H1 (cell line): ENCODE measurements around the gene EPHA10. TPM values are rescaled to one million over a fixed set of nuclear protein-coding genes. Genes with fewer than 3 reads are reported as not detected.

Experiments
- CTCF ChIA-PET: fragments of 300-600 bp; sonication (Branson Sonifier 250); formaldehyde crosslinking; loops from one replicate; lab custom pipeline; 2021; ENCODE audit not compliant: partially characterized antibody; lab: Charles Lee
- POLR2A ChIA-PET: fragments of 300-600 bp; sonication (Branson Sonifier 250); formaldehyde crosslinking; loops from one replicate; lab custom pipeline; 2021; ENCODE audit warnings: inconsistent platforms; ENCODE audit not compliant: partially characterized antibody; lab: Charles Lee
- DNase-seq, 2 experiments: peaks; one replicate each; pipeline versions ENCODE4 v3.0.0 to v3.0.0-alpha.2; 2010 to 2022; ENCODE audit warnings: low spot score in 2 of 2, low read depth in 1 of 2, mixed read lengths in 1 of 2
- FAIRE-seq: peaks from 2 replicates; lab custom pipeline; 2011; peaks lifted over from hg19 to GRCh38; lab: Jason Lieb, UNC
- H2AFZ ChIP-seq: 2 replicates; pipeline ENCODE4 v1.8.1; 2012; ENCODE audit warnings: low read length, inconsistent platforms
- H2AK5ac ChIP-seq: 2 replicates; pipeline ENCODE4 v1.6.1; 2013; ENCODE audit warnings: low read depth, low read length
- H2BK120ac ChIP-seq: replicated peaks from 2 replicates; pipeline ENCODE3; 2013; ENCODE audit warnings: low read depth, low read length, inconsistent platforms
- H2BK12ac ChIP-seq: 2 replicates; pipeline ENCODE4 v1.6.1; 2013; ENCODE audit warnings: low read depth, low read length
- H2BK15ac ChIP-seq: 2 replicates; pipeline ENCODE4 v1.6.1; 2013; ENCODE audit warnings: low read length
- H2BK20ac ChIP-seq: 2 replicates; pipeline ENCODE4 v1.6.1; 2013; ENCODE audit warnings: low read length
- H2BK5ac ChIP-seq: 2 replicates; pipeline ENCODE4 v1.6.1; 2013; ENCODE audit warnings: low read depth, low read length
- H3K14ac ChIP-seq: 2 replicates; pipeline ENCODE4 v1.6.1; 2013; ENCODE audit warnings: inconsistent platforms; ENCODE audit not compliant: insufficient read length
- H3K18ac ChIP-seq: 2 replicates; pipeline ENCODE4 v1.6.1; 2013; ENCODE audit warnings: low read length; ENCODE audit errors: extremely low read depth
- H3K23ac ChIP-seq: 2 replicates; pipeline ENCODE4 v1.6.1; 2013; ENCODE audit warnings: inconsistent platforms; ENCODE audit not compliant: insufficient read length
- H3K23me2 ChIP-seq: 2 replicates; pipeline ENCODE4 v1.6.1; 2013; ENCODE audit warnings: low read depth, low read length
- H3K27ac ChIP-seq: 2 replicates; pipeline ENCODE4 v1.6.1; 2011; ENCODE audit warnings: low read depth, low read length, inconsistent platforms
- H3K27me3 ChIP-seq, 4 experiments: replicated peaks in 1 of 4; 1 replicate in 1 of 4; 2 replicates in 3 of 4; pipeline versions ENCODE4 v1.6.1 to v1.8.1; 2011 to 2013; ENCODE audit warnings: low read length in 3 of 4, mild to moderate bottlenecking in 3 of 4, inconsistent platforms in 2 of 4, mixed read lengths in 2 of 4, moderate library complexity in 1 of 4; ENCODE audit not compliant: control insufficient read depth in 3 of 4, insufficient read depth in 3 of 4; ENCODE audit errors: extremely low read depth in 1 of 4
- H3K36me3 ChIP-seq, 4 experiments: 2 replicates each; pipeline versions ENCODE4 v1.6.1 to v1.8.1; 2011 to 2013; ENCODE audit warnings: mild to moderate bottlenecking in 4 of 4, low read length in 3 of 4, moderate library complexity in 2 of 4, control low read depth in 1 of 4, inconsistent platforms in 1 of 4; ENCODE audit not compliant: insufficient read depth in 4 of 4, control insufficient read depth in 2 of 4
- H3K4ac ChIP-seq: replicated peaks from 2 replicates; pipeline ENCODE3; 2013; ENCODE audit warnings: low read length, low read depth, mixed read lengths, inconsistent platforms; ENCODE audit not compliant: insufficient read length
- H3K4me1 ChIP-seq, 4 experiments: replicated peaks in 1 of 4; 1 replicate in 1 of 4; 2 replicates in 3 of 4; pipeline versions ENCODE4 v1.6.1 to v1.8.1; 2011 to 2013; ENCODE audit warnings: low read length in 3 of 4, inconsistent platforms in 2 of 4, mixed read lengths in 1 of 4; ENCODE audit not compliant: insufficient read depth in 4 of 4, control insufficient read depth in 3 of 4
- H3K4me2 ChIP-seq, 2 experiments: 2 replicates each; pipeline versions ENCODE4 v1.6.1 to v1.8.1; 2011 to 2013; ENCODE audit warnings: low read depth in 2 of 2, low read length in 2 of 2, control low read depth in 1 of 2, inconsistent platforms in 1 of 2, mild to moderate bottlenecking in 1 of 2; ENCODE audit not compliant: insufficient read depth in 1 of 2
- H3K4me3 ChIP-seq, 4 experiments: fragments of 200-600, 300-600 bp in 1 of 4; sonication (generic), shearing (Covaris generic), sonication (Bioruptor Twin) in 1 of 4; 2 replicates each; pipeline versions ENCODE4 v1.5.1 to v1.8.1; 2011 to 2016; ENCODE audit warnings: low read length in 4 of 4, low read depth in 3 of 4, control low read depth in 2 of 4, inconsistent platforms in 2 of 4, mild to moderate bottlenecking in 2 of 4, mixed read lengths in 1 of 4, moderate library complexity in 1 of 4; ENCODE audit not compliant: insufficient read depth in 2 of 4; ENCODE audit errors: extremely low read depth in 1 of 4
- H3K56ac ChIP-seq: replicated peaks from 2 replicates; pipeline ENCODE3; 2013; ENCODE audit warnings: low read depth, mild to moderate bottlenecking, mixed read lengths, low read length, inconsistent platforms; ENCODE audit not compliant: insufficient read length
- H3K79me1 ChIP-seq: 2 replicates; pipeline ENCODE4 v1.6.1; 2013; ENCODE audit warnings: low read depth, low read length, control low read depth
- H3K79me2 ChIP-seq, 2 experiments: 2 replicates each; pipeline versions ENCODE4 v1.6.1 to v1.8.1; 2012 to 2013; ENCODE audit warnings: low read length in 2 of 2, mild to moderate bottlenecking in 2 of 2, inconsistent platforms in 1 of 2; ENCODE audit not compliant: insufficient read depth in 2 of 2, control insufficient read depth in 1 of 2
- H3K9ac ChIP-seq, 4 experiments: replicated peaks in 1 of 4; 1 replicate in 1 of 4; 2 replicates in 3 of 4; pipeline versions ENCODE4 v1.6.1 to v1.8.1; 2011 to 2013; ENCODE audit warnings: low read depth in 3 of 4, low read length in 3 of 4, control low read depth in 2 of 4, mild to moderate bottlenecking in 2 of 4, moderate library complexity in 2 of 4, inconsistent platforms in 1 of 4; ENCODE audit errors: extremely low read depth in 1 of 4
- H3K9me3 ChIP-seq, 2 experiments: 2 replicates each; pipeline versions ENCODE4 v1.6.1 to v1.8.1; 2012 to 2013; ENCODE audit warnings: mild to moderate bottlenecking in 2 of 2, moderate library complexity in 2 of 2, control low read depth in 1 of 2, inconsistent platforms in 1 of 2, low read depth in 1 of 2, low read length in 1 of 2, mixed read lengths in 1 of 2; ENCODE audit not compliant: insufficient read depth in 2 of 2
- H4K20me1 ChIP-seq, 2 experiments: replicated peaks in 1 of 2; 2 replicates each; pipeline versions ENCODE3 to v1.8.1; 2011 to 2013; ENCODE audit warnings: inconsistent platforms in 2 of 2, low read length in 2 of 2, mild to moderate bottlenecking in 1 of 2; ENCODE audit not compliant: insufficient read depth in 2 of 2, control insufficient read depth in 1 of 2
- H4K5ac ChIP-seq: 2 replicates; pipeline ENCODE4 v1.6.1; 2013; ENCODE audit warnings: low read length, low read depth, mixed read lengths, inconsistent platforms; ENCODE audit not compliant: insufficient read length
- H4K8ac ChIP-seq: 2 replicates; pipeline ENCODE4 v1.8.0; 2013; ENCODE audit warnings: mild to moderate bottlenecking, moderate library complexity, low read length, inconsistent platforms; ENCODE audit not compliant: insufficient read depth; ENCODE audit errors: extremely low read depth
- H4K91ac ChIP-seq: replicated peaks from 2 replicates; pipeline ENCODE3; 2013; ENCODE audit warnings: low read length, mixed read lengths, inconsistent platforms; ENCODE audit not compliant: insufficient read length
- EGR1 ChIP-seq: IDR thresholded peaks from 2 replicates; pipeline ENCODE4 v1.6.1; 2011; ENCODE audit warnings: low read depth, low read length, borderline replicate concordance
- EP300 ChIP-seq, 2 experiments: IDR thresholded peaks; 1 replicate in 1 of 2; 2 replicates in 1 of 2; pipeline ENCODE4 v1.6.1; 2011 to 2012; ENCODE audit warnings: low read depth in 2 of 2, low read length in 2 of 2, mild to moderate bottlenecking in 2 of 2, borderline replicate concordance in 1 of 2, inconsistent platforms in 1 of 2, moderate library complexity in 1 of 2
- GABPA ChIP-seq: IDR thresholded peaks from 2 replicates; pipeline ENCODE4 v1.6.1; 2011; ENCODE audit warnings: mild to moderate bottlenecking, low read length, moderate library complexity, borderline replicate concordance; ENCODE audit not compliant: insufficient read depth
- WGBS, 2 experiments: shearing (Covaris generic) in 1 of 2; methylation state at CpG; one replicate each; pipeline versions ENCODE4 v1.1.6 to v1.1.7; 2013 to 2015; ENCODE audit warnings: low lambda C conversion rate in 2 of 2, mixed read lengths in 2 of 2, inconsistent platforms in 1 of 2, low coverage in 1 of 2, missing lambda C conversion rate in 1 of 2; ENCODE audit not compliant: insufficient replicate concordance in 2 of 2, insufficient coverage in 1 of 2, insufficient read length in 1 of 2; ENCODE audit errors: extremely low coverage in 1 of 2, missing lambda C conversion rate in 1 of 2; 5-methylcytosine and 5-hydroxymethylcytosine counted together
- polyA plus RNA-seq, 7 experiments: library from polyadenylated mRNA; depleted of rRNA in 3 of 7; stranded (reverse) in 5 of 7; unstranded in 2 of 7; fragments of >200 nt in 5 of 7; fragments of 200-250 nt in 2 of 7; gene quantifications; 1 replicate in 5 of 7; 2 replicates in 1 of 7; 4 replicates in 1 of 7; pipeline versions ENCODE4 v1.2.1 to v1.2.3, GENCODE V29; 2011 to 2013; ENCODE audit warnings: missing spikeins in 2 of 7, mixed read lengths in 2 of 7
- total RNA-seq: library from RNA; stranded (reverse); fragmentation: NEBNext Ultra II Directional; extraction: Animal tissue kit (Norgen Biotek cat#: 25700); gene quantifications from 2 replicates; pipeline ENCODE4 v1.2.1, GENCODE V29; 2021
- TF ChIP-seq, protein P1 (sequence below): IDR thresholded peaks from 2 replicates; pipeline ENCODE4 v1.6.1; 2011; ENCODE audit warnings: low read depth, mild to moderate bottlenecking, low read length; ENCODE audit not compliant: insufficient read depth

EPHA10 gene
- total and polyA plus RNA-seq, 2 of the 8 experiments (the other 6 are each of a cell fraction or from before 2014, with no cell fraction given), result 0.54 to 1.0 TPM

DNA sequence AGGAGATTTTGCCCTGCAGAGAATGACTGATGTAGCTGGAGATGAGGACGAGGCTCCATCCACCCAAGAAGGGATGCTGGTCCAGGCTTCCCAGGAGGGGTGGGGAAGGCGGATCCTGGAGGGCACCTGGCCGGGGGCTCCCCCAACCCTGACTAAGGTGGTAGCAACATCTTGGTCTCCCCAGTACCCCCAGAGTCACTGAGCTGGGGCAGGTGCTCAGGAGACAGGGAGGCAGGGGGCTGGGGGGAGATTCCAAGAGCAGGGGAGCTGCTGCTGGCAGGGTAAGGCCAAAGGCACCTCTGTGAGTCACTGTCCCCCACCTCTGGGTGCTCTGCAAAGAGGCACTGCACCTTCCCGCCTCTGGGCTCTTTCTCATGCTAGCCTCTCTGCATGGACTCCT lies 48.6 kb downstream of the EPHA10 start:
- H3K79me1 ChIP-seq, result no peaks in the 10 kb centered on the region
- H2BK120ac ChIP-seq, result no peak overlapping the region
- H4K8ac ChIP-seq, result no peak overlapping the region; the same call in 1 of the 2 replicates
- H3K27ac ChIP-seq, result no peak overlapping the region
- no peaks in the 10 kb centered on the region for H4K20me1 ChIP-seq
- WGBS, 2 experiments, result 100% methylated on average over 4 of the region's 4 CpGs; no CpG with 5 or more reads in 1 of the 2 experiments
- H3K4me3 ChIP-seq, result no peak overlapping the region
- H4K91ac ChIP-seq, result no peak overlapping the region
- no peak for TF ChIP-seq GABPA
- no peak for TF ChIP-seq EP300 (IDR thresholded peaks at IDR 0.05; ENCODE audit: borderline replicate concordance in 1 of 2, low read depth in 2 of 2, low read length in 2 of 2)
- no peak for TF ChIP-seq EGR1
- TF ChIP-seq, protein P1, sequence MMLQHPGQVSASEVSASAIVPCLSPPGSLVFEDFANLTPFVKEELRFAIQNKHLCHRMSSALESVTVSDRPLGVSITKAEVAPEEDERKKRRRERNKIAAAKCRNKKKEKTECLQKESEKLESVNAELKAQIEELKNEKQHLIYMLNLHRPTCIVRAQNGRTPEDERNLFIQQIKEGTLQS, result no peak
- H3K4me2 ChIP-seq, result no peak overlapping the region
- H3K23me2 ChIP-seq, result no peaks in the 10 kb centered on the region
- H3K23ac ChIP-seq, result no peak overlapping the region
- H3K18ac ChIP-seq, result no peak overlapping the region
- H3K27me3 ChIP-seq, result no peaks in the 10 kb centered on the region
- H3K36me3 ChIP-seq, result no peaks in the 10 kb centered on the region
- no peaks in the 10 kb centered on the region for H3K9me3 ChIP-seq
- H3K4me1 ChIP-seq, result no peaks in the 10 kb centered on the region; a peak in 1 of 7 replicates
- POLR2A ChIA-PET, result interaction anchor here (0.7 kb wide), 1 partner anchor 143 kb away, joined by 3 read pairs; the partner anchor contains the start of gene MTF1
- H3K9ac ChIP-seq, result no peak overlapping the region
- H4K5ac ChIP-seq, result no peak overlapping the region
- H2AFZ ChIP-seq, result no peak overlapping the region
- no peak overlapping the region for H3K14ac ChIP-seq
- no peaks in the 10 kb centered on the region for H3K79me2 ChIP-seq
- no peak overlapping the region for H2BK15ac ChIP-seq
- H2BK20ac ChIP-seq, result no peak overlapping the region
- H2BK5ac ChIP-seq, result no peak overlapping the region
- DNase-seq, result no peak
- no peak for FAIRE-seq
- H2BK12ac ChIP-seq, result no peak overlapping the region
- H3K4ac ChIP-seq, result no peak overlapping the region
- no peak overlapping the region for H3K56ac ChIP-seq
- CTCF ChIA-PET, result interaction anchor here (1.0 to 1.1 kb wide), 2 partner anchors 16 to 19 kb away, joined by 3 to 4 read pairs; no protein-coding TSS in a partner anchor
- no peak overlapping the region for H2AK5ac ChIP-seq
